ENCODE data around the gene UBASH3B.
A peak's percentile ranks its signal among the peaks of the same experiment; 100 is the strongest.

Gene UBASH3B

GRCh38 chr11:122778148-122778547 lies 122.6 kb downstream of the UBASH3B start:
- Histone ChIP-seq H3K9ac (ENCODE audit: low read length) (no peak overlapping the region), H3K4me3 (ENCODE audit: low read length) (no peak overlapping the region), H3K79me2 (ENCODE audit: low read length) (no peaks in the 10 kb centered on the region), H3K4me1 (ENCODE audit: low read length) (no peaks in the 10 kb centered on the region), H4K20me1 (ENCODE audit: insufficient read depth, low read length) (no peaks in the 10 kb centered on the region), H3K27me3 (ENCODE audit: low read depth, low read length) (peaks cover 55% of the 10 kb centered on the region), H3K4me2 (ENCODE audit: low read length) (no peak overlapping the region), H3K9me3 (ENCODE audit: insufficient read depth, low read length) (no peaks in the 10 kb centered on the region), H3K27ac (ENCODE audit: low read length) (no peak overlapping the region), H2AFZ (ENCODE audit: low read depth, low read length) (no peak overlapping the region), H3K36me3 (replicated peaks; ENCODE audit: low read depth, low read length) (no peaks in the 10 kb centered on the region)
- no peak for TF ChIP-seq EZH2phosphoT487 (IDR thresholded peaks at IDR 0.05; ENCODE audit: low read depth)
- no peak for TF ChIP-seq CTCF (IDR thresholded peaks at IDR 0.05; ENCODE audit: low read depth, low read length)

DNA sequence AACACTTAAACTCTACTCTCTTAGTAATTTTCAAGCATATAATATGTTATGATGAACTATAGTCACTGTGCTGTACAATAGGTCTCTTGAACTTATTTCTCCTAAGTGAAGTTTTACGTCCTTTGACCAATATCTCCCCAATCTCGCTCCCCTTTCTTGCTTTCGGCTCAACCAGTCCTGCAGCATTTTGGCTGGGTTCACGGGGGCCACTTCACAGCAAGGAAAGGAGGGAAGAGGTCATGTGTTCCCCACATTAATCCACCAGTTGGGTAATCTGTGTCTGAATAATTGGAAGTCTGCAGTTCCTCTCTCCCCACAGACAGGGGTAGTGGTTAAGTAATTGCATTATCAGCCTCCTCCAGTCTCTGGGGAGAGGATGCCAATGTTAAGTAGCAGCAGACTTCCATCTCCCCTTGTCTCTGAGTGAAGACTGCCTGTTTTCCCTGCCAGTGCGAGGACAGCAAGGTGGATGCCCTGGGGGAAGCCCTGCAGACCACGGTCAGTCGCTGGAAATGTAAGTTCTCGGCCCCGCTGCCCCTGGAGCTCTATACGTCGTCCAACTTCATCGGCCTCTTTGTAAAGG lies 123.6 kb downstream of the UBASH3B start:
- no peaks in the 10 kb centered on the region for H3K4me1 ChIP-seq (ENCODE audit: low read length)
- no peaks in the 10 kb centered on the region for H4K20me1 ChIP-seq (ENCODE audit: insufficient read depth, low read length)
- H3K4me3 ChIP-seq (ENCODE audit: low read length): no peak overlapping the region
- no peaks in the 10 kb centered on the region for H3K9me3 ChIP-seq (ENCODE audit: insufficient read depth, low read length)
- no peak overlapping the region for H3K9ac ChIP-seq (ENCODE audit: low read length)
- no peak overlapping the region for H3K4me2 ChIP-seq (ENCODE audit: low read length)
- H3K36me3 ChIP-seq (replicated peaks; ENCODE audit: low read depth, low read length): no peaks in the 10 kb centered on the region
- no peaks in the 10 kb centered on the region for H3K79me2 ChIP-seq (ENCODE audit: low read length)
- H2AFZ ChIP-seq (ENCODE audit: low read depth, low read length): no peak overlapping the region
- peaks cover 45% of the 10 kb centered on the region for H3K27me3 ChIP-seq (ENCODE audit: low read depth, low read length)
- TF ChIP-seq CTCF (IDR thresholded peaks at IDR 0.05; ENCODE audit: low read depth, low read length) (no peak), EZH2phosphoT487 (IDR thresholded peaks at IDR 0.05; ENCODE audit: low read depth) (no peak)
- H3K27ac ChIP-seq (ENCODE audit: low read length): no peak overlapping the region

GRCh38 chr11:122780296-122780949 lies 124.9 kb downstream of the UBASH3B start:
- peaks cover 32% of the 10 kb centered on the region for H3K27me3 ChIP-seq (ENCODE audit: low read depth, low read length)
- no peak overlapping the region for H3K9ac ChIP-seq (ENCODE audit: low read length)
- no peaks in the 10 kb centered on the region for H3K9me3 ChIP-seq (ENCODE audit: insufficient read depth, low read length)
- TF ChIP-seq EZH2phosphoT487 (IDR thresholded peaks at IDR 0.05; ENCODE audit: low read depth): no peak
- TF ChIP-seq CTCF (IDR thresholded peaks at IDR 0.05; ENCODE audit: low read depth, low read length): no peak
- no peaks in the 10 kb centered on the region for H3K4me1 ChIP-seq (ENCODE audit: low read length)
- H3K79me2 ChIP-seq (ENCODE audit: low read length): no peaks in the 10 kb centered on the region
- no peak overlapping the region for H3K4me3 ChIP-seq (ENCODE audit: low read length)
- H3K27ac ChIP-seq (ENCODE audit: low read length): no peak overlapping the region
- no peaks in the 10 kb centered on the region for H4K20me1 ChIP-seq (ENCODE audit: insufficient read depth, low read length)
- no peak overlapping the region for H3K4me2 ChIP-seq (ENCODE audit: low read length)
- H2AFZ ChIP-seq (ENCODE audit: low read depth, low read length): no peak overlapping the region
- no peaks in the 10 kb centered on the region for H3K36me3 ChIP-seq (replicated peaks; ENCODE audit: low read depth, low read length)

DNA sequence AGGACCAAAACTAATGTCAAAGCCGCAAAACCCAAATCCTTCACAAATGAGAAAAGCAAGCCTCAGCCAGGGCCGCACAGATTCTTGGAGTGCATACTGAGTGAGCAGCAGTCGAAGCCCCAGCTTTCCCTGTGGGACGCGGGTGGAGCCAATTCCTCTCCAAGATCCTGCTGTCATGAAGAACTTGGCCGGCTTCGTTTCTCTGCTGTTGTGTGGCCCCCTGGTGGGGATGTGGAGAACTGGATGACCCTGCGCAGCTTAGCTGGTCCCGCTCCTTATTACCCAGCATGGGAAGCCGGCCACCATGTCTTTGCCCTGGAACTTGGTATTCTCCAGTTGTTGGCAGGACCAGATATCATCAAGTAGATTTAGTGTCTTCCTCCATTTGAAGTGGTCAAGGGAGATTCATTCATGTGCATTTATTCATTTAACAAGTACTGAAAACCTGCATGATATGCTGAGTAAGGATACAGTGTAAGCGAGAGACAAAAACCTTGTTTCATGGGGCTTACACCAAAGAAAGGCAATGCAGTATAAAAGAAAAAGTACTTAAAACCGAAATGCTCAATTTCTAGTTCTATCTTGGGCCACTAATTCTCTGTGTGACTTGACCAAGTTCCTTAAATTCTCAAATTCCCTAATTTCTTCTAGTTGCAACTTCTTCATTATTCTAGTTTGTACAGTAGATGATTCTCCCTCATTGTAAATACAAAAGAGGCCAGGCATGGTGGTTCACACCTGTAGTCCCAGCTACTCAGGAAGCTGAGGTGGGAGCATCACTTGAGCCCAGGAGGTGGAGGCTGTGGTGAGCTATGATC lies 126.1 kb downstream of the UBASH3B start:
- Histone ChIP-seq H4K20me1 (ENCODE audit: insufficient read depth, low read length) (no peaks in the 10 kb centered on the region), H3K9me3 (ENCODE audit: insufficient read depth, low read length) (no peaks in the 10 kb centered on the region), H3K4me2 (ENCODE audit: low read length) (no peak overlapping the region), H3K27me3 (ENCODE audit: low read depth, low read length) (peaks cover 22% of the 10 kb centered on the region), H3K4me3 (ENCODE audit: low read length) (no peak overlapping the region), H2AFZ (ENCODE audit: low read depth, low read length) (no peak overlapping the region), H3K36me3 (replicated peaks; ENCODE audit: low read depth, low read length) (no peaks in the 10 kb centered on the region), H3K9ac (ENCODE audit: low read length) (no peak overlapping the region), H3K79me2 (ENCODE audit: low read length) (no peaks in the 10 kb centered on the region), H3K27ac (ENCODE audit: low read length) (no peak overlapping the region), H3K4me1 (ENCODE audit: low read length) (no peaks in the 10 kb centered on the region)
- no peak for TF ChIP-seq EZH2phosphoT487 (IDR thresholded peaks at IDR 0.05; ENCODE audit: low read depth)
- TF ChIP-seq CTCF (IDR thresholded peaks at IDR 0.05; ENCODE audit: low read depth, low read length): peak; percentile 88
